HAP-1 (cell line): ENCODE measurements around the gene CYSRT1.
A peak's percentile ranks its signal among the peaks of the same experiment; 100 is the strongest.

Experiments
- DNase-seq, 2 experiments: peaks; one replicate each; pipeline ENCODE4 v3.0.0-alpha.2; 2016 to 2020; ENCODE audit warnings: low spot score in 2 of 2
- H3K27me3 ChIP-seq: fragments of 250-450 bp; sonication (Bioruptor Pico); 2 replicates; pipeline ENCODE4 v1.5.1; 2020; ENCODE audit warnings: low read depth, mild to moderate bottlenecking, moderate library complexity
- H3K36me3 ChIP-seq: fragments of 250-450 bp; sonication (Bioruptor Pico); replicated peaks from 2 replicates; pipeline ENCODE4 v1.5.1; 2020; ENCODE audit warnings: mild to moderate bottlenecking
- H3K4me1 ChIP-seq: fragments of 250-450 bp; sonication (Bioruptor Pico); 2 replicates; pipeline ENCODE4 v1.5.1; 2020; ENCODE audit warnings: mild to moderate bottlenecking
- H3K4me3 ChIP-seq: fragments of 250-450 bp; sonication (Bioruptor Pico); 2 replicates; pipeline ENCODE4 v1.5.1; 2020; ENCODE audit warnings: mild to moderate bottlenecking, moderate library complexity
- H3K9me3 ChIP-seq: fragments of 250-450 bp; sonication (Bioruptor Pico); 2 replicates; pipeline ENCODE4 v1.5.1; 2020; ENCODE audit warnings: mild to moderate bottlenecking, moderate library complexity
- in situ Hi-C: fragments of 300-500 bp; cut with MboI; formaldehyde crosslinking; loops from 3 replicates; pipeline ENCODE4 v1.14.3; 2020; ENCODE audit warnings: low sequenced_read_pairs, inconsistent platforms, mixed read lengths

Gene CYSRT1

GRCh38 chr9:137186385-137186784 is 38.6 kb upstream of the CYSRT1 start:
- in situ Hi-C loops = no loop called here
- H3K4me1 ChIP-seq = peaks cover 18% of the 10 kb centered on the region
- H3K36me3 ChIP-seq = peaks cover 50% of the 10 kb centered on the region
- H3K27me3 ChIP-seq = no peaks in the 10 kb centered on the region
- no peak for DNase-seq
- H3K9me3 ChIP-seq = no peaks in the 10 kb centered on the region
- no peak overlapping the region for H3K4me3 ChIP-seq

- Histone ChIP-seq H3K4me3 (peak overlapping the region; percentile 100), H3K36me3 (peaks cover 46% of the 10 kb centered on the region), H3K27me3 (no peaks in the 10 kb centered on the region), H3K9me3 (no peaks in the 10 kb centered on the region), H3K4me1 (peaks cover 18% of the 10 kb centered on the region)
- in situ Hi-C loops = no loop called here
- DNase-seq = no peak
Measured at GRCh38 chr9:137187386-137187785, 37.6 kb upstream of the CYSRT1 start.

GRCh38 chr9:137188086-137188489 is 36.9 kb upstream of the CYSRT1 start:
- in situ Hi-C loops = no loop called here
- H3K4me3 ChIP-seq = peak overlapping the region; percentile 100
- peaks cover 18% of the 10 kb centered on the region for H3K4me1 ChIP-seq
- H3K36me3 ChIP-seq = peaks cover 40% of the 10 kb centered on the region
- no peaks in the 10 kb centered on the region for H3K27me3 ChIP-seq
- no peaks in the 10 kb centered on the region for H3K9me3 ChIP-seq
- DNase-seq = no peak

GRCh38 chr9:137188490-137189296 is 36.3 kb upstream of the CYSRT1 start, which contains the start of the genes ANAPC2 and SSNA1:
Gene ANAPC2 (minus strand): TSS chr9:137188560. CDS start chr9:137188532, 28 bp downstream.
Gene SSNA1 (plus strand): TSS chr9:137188676. CDS start chr9:137188727, 51 bp downstream.
- Histone ChIP-seq H3K36me3 (peaks cover 34% of the 10 kb centered on the region), H3K9me3 (no peaks in the 10 kb centered on the region), H3K4me1 (peaks cover 18% of the 10 kb centered on the region), H3K27me3 (no peaks in the 10 kb centered on the region), H3K4me3 (peak within 1 kb of the TSS; percentile 100)
- peak; percentile 72 to 94 for DNase-seq
- in situ Hi-C loops = no loop called here

- DNase-seq = no peak
- peaks cover 32% of the 10 kb centered on the region for H3K36me3 ChIP-seq
Measured at GRCh38 chr9:137189297-137190295, 35.4 kb upstream of the CYSRT1 start.

GRCh38 chr9:137190315-137190856 is 34.6 kb upstream of the CYSRT1 start:
- no peaks in the 10 kb centered on the region for H3K9me3 ChIP-seq
- peaks cover 18% of the 10 kb centered on the region for H3K4me1 ChIP-seq
- in situ Hi-C loops = no loop called here
- no peak overlapping the region for H3K4me3 ChIP-seq
- H3K36me3 ChIP-seq = peaks cover 30% of the 10 kb centered on the region
- H3K27me3 ChIP-seq = no peaks in the 10 kb centered on the region
- no peak for DNase-seq

More at GRCh38 chr9:137189297-137190295, 35.4 kb upstream of the CYSRT1 start:
- H3K4me1 ChIP-seq = peaks cover 18% of the 10 kb centered on the region
- H3K27me3 ChIP-seq = no peaks in the 10 kb centered on the region
- H3K9me3 ChIP-seq = no peaks in the 10 kb centered on the region
- in situ Hi-C loops = no loop called here
- peak overlapping the region; percentile 100 for H3K4me3 ChIP-seq

- Histone ChIP-seq H3K4me1 (peaks cover 18% of the 10 kb centered on the region), H3K27me3 (no peaks in the 10 kb centered on the region), H3K9me3 (no peaks in the 10 kb centered on the region), H3K4me3 (no peak overlapping the region), H3K36me3 (peaks cover 21% of the 10 kb centered on the region)
- no peak for DNase-seq
- in situ Hi-C loops = no loop called here
Measured at GRCh38 chr9:137191245-137191644, 33.7 kb upstream of the CYSRT1 start.

- DNase-seq = no peak
- Histone ChIP-seq H3K4me3 (no peak overlapping the region), H3K36me3 (peaks cover 19% of the 10 kb centered on the region), H3K27me3 (no peaks in the 10 kb centered on the region), H3K9me3 (no peaks in the 10 kb centered on the region), H3K4me1 (peaks cover 16% of the 10 kb centered on the region)
- in situ Hi-C loops = no loop called here
Measured at GRCh38 chr9:137191691-137192447, 33.1 kb upstream of the CYSRT1 start.

GRCh38 chr9:137192448-137192780 is 32.6 kb upstream of the CYSRT1 start:
- no peak for DNase-seq
- Histone ChIP-seq H3K27me3 (no peaks in the 10 kb centered on the region), H3K9me3 (no peaks in the 10 kb centered on the region), H3K4me3 (no peak overlapping the region), H3K4me1 (peaks cover 11% of the 10 kb centered on the region), H3K36me3 (peaks cover 19% of the 10 kb centered on the region)
- in situ Hi-C loops = no loop called here

- Histone ChIP-seq H3K4me3 (no peak overlapping the region), H3K9me3 (no peaks in the 10 kb centered on the region), H3K4me1 (peaks cover 9% of the 10 kb centered on the region), H3K36me3 (peaks cover 19% of the 10 kb centered on the region), H3K27me3 (no peaks in the 10 kb centered on the region)
- no peak for DNase-seq
- in situ Hi-C loops = no loop called here
Measured at GRCh38 chr9:137192859-137193258, 32.1 kb upstream of the CYSRT1 start.

- no peak for DNase-seq
- H3K9me3 ChIP-seq = no peaks in the 10 kb centered on the region
- no peaks in the 10 kb centered on the region for H3K27me3 ChIP-seq
- H3K4me1 ChIP-seq = peaks cover 18% of the 10 kb centered on the region
- peaks cover 15% of the 10 kb centered on the region for H3K36me3 ChIP-seq
- in situ Hi-C loops = no loop called here
- no peak overlapping the region for H3K4me3 ChIP-seq
Measured at GRCh38 chr9:137193771-137194170, 31.2 kb upstream of the CYSRT1 start.

GRCh38 chr9:137194388-137194787 is 30.6 kb upstream of the CYSRT1 start:
- Histone ChIP-seq H3K36me3 (peaks cover 15% of the 10 kb centered on the region), H3K9me3 (no peaks in the 10 kb centered on the region), H3K4me1 (peaks cover 21% of the 10 kb centered on the region), H3K27me3 (no peaks in the 10 kb centered on the region), H3K4me3 (no peak overlapping the region)
- in situ Hi-C loops = no loop called here
- DNase-seq = no peak

- no peak overlapping the region for H3K4me3 ChIP-seq
- DNase-seq = no peak
- in situ Hi-C loops = no loop called here
- no peaks in the 10 kb centered on the region for H3K27me3 ChIP-seq
- H3K4me1 ChIP-seq = peaks cover 16% of the 10 kb centered on the region
- peaks cover 11% of the 10 kb centered on the region for H3K36me3 ChIP-seq
- no peaks in the 10 kb centered on the region for H3K9me3 ChIP-seq
Measured at GRCh38 chr9:137194909-137195308, 30.1 kb upstream of the CYSRT1 start.
